Neural crest cell (in vitro differentiated cells): Measurements from ENCODE around the gene GNG10. TPM values are rescaled to one million over a fixed set of nuclear protein-coding genes. Genes with fewer than 3 reads are reported as not detected.
"Not testable (repeated sequence)": the region's sequence is repeated elsewhere in the genome, so short reads cannot be mapped to it uniquely, and the experiment has no call there.

Experiments
- DNase-seq: peaks from one replicate; pipeline ENCODE4 v3.0.0; 2021; ENCODE audit warnings: low read depth, mixed read lengths, low spot score
- H3K27ac Mint-ChIP-seq: one replicate; pipeline ENCODE4 v1.8.0; 2021; ENCODE audit warnings: mild to moderate bottlenecking, mixed read lengths; ENCODE audit not compliant: unreplicated experiment
- H3K27me3 Mint-ChIP-seq: 2 replicates; pipeline ENCODE4 v1.8.0; 2021; ENCODE audit warnings: low read depth, mild to moderate bottlenecking, mixed read lengths
- H3K36me3 Mint-ChIP-seq: 2 replicates; pipeline ENCODE4 v1.8.0; 2021; ENCODE audit warnings: low read depth, mild to moderate bottlenecking, mixed read lengths
- H3K4me1 Mint-ChIP-seq: 2 replicates; pipeline ENCODE4 v1.8.0; 2021; ENCODE audit warnings: mixed read lengths
- H3K4me3 Mint-ChIP-seq: one replicate; pipeline ENCODE4 v1.8.0; 2021; ENCODE audit warnings: mild to moderate bottlenecking, mixed read lengths
- H3K9me3 Mint-ChIP-seq: 2 replicates; pipeline ENCODE4 v1.8.0; 2021; ENCODE audit warnings: mixed read lengths
- CTCF ChIP-seq: fragments of 200-600 bp; sonication (generic); conservative IDR thresholded peaks from 2 replicates; pipeline ENCODE4 v1.5.0; 2021; ENCODE audit warnings: antibody characterized with exemption, mild to moderate bottlenecking
- total RNA-seq: library from RNA; stranded (reverse); gene quantifications from 2 replicates; pipeline ENCODE4 v1.2.1, GENCODE V29; 2021

GNG10 gene
- total RNA-seq, 1 donor from 2014 or later = 37.8 TPM

DNA sequence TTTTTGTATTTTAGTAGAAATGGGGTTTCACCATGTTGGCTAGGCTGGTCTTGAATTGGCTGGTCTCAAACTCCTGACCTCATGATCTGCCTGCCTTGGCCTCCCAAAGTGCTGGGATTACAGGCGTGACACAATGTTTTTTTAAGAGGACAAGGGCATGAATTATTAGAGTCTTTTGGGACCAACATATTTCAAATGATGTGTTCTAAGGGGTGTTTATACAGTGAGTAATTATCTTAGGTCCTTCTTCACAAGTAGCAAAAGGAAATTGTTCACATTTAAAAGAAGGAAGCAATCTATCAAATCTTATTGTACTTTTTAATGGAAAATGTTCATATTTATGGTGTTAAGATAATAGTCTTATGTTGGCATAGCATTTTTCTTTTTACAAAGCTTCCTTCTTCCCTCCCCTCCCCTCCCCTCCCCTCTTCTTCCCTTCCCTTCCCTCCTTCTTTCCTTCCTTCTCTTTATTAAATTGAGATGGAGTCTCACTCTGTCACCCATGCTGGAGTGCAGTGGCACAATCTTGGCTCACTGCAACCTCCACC, 6.7 kb downstream of the GNG10 start:
- no peak for DNase-seq
- peaks cover 16% of the 10 kb centered on the region for H3K36me3 Mint-ChIP-seq
- no peak overlapping the region for H3K4me3 Mint-ChIP-seq

GRCh38 chr9:111668601-111669000, 7.2 kb downstream of the GNG10 start:
- H3K4me3 Mint-ChIP-seq, H3K27ac Mint-ChIP-seq, H3K27me3 Mint-ChIP-seq, DNase-seq, H3K4me1 Mint-ChIP-seq, H3K9me3 Mint-ChIP-seq: not testable (repeated sequence)
- H3K36me3 Mint-ChIP-seq = peaks cover 13% of the 10 kb centered on the region

More for the DNA sequence above, 6.7 kb downstream of the GNG10 start:
- Mint-ChIP-seq H3K27me3 (no peaks in the 10 kb centered on the region), H3K27ac (no peak overlapping the region), H3K9me3 (no peaks in the 10 kb centered on the region), H3K4me1 (peaks cover 8% of the 10 kb centered on the region)
- no peak for TF ChIP-seq CTCF

GRCh38 chr9:111674319-111674718, 12.9 kb downstream of the GNG10 start:
- H3K4me3 Mint-ChIP-seq = no peak overlapping the region
- no peak for TF ChIP-seq CTCF
- no peaks in the 10 kb centered on the region for H3K9me3 Mint-ChIP-seq
- no peaks in the 10 kb centered on the region for H3K27me3 Mint-ChIP-seq
- H3K4me1 Mint-ChIP-seq = no peaks in the 10 kb centered on the region
- DNase-seq = no peak
- peaks cover 17% of the 10 kb centered on the region for H3K36me3 Mint-ChIP-seq
- no peak overlapping the region for H3K27ac Mint-ChIP-seq

DNA sequence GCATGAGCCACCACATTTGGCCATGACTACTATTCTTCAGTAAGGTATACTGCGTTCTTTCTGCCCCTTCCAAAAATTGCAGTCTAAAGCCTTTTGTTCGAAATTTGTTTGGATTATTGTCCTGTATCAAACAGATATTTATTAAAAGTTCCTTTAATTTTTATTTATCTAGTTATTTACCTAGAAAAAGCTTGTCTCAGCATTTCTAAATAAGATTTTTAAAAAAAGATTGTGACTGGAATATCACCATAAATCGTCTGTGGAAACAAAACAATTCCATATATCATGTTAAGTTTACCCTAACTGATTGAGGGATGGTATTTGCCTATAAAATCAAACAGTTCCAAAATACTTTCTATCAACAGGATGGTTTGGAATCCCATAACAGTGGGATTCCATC, 14.7 kb downstream of the GNG10 start:
- Mint-ChIP-seq H3K36me3 (peaks cover 23% of the 10 kb centered on the region), H3K4me3 (no peak overlapping the region), H3K9me3 (peaks cover 3% of the 10 kb centered on the region), H3K27ac (no peak overlapping the region), H3K27me3 (no peaks in the 10 kb centered on the region), H3K4me1 (no peaks in the 10 kb centered on the region)
- no peak for TF ChIP-seq CTCF
- no peak for DNase-seq

- Mint-ChIP-seq H3K27me3 (no peaks in the 10 kb centered on the region), H3K9me3 (peaks cover 3% of the 10 kb centered on the region), H3K4me3 (no peak overlapping the region), H3K36me3 (peaks cover 23% of the 10 kb centered on the region), H3K27ac (no peak overlapping the region), H3K4me1 (no peaks in the 10 kb centered on the region)
- DNase-seq = no peak
- TF ChIP-seq CTCF = no peak
Measured at GRCh38 chr9:111678293-111678692, 16.9 kb downstream of the GNG10 start.

- Mint-ChIP-seq H3K27me3 (no peaks in the 10 kb centered on the region), H3K27ac (no peak overlapping the region), H3K4me3 (no peak overlapping the region), H3K4me1 (no peaks in the 10 kb centered on the region), H3K36me3 (peaks cover 20% of the 10 kb centered on the region), H3K9me3 (peaks cover 3% of the 10 kb centered on the region)
- no peak for TF ChIP-seq CTCF
- no peak for DNase-seq
Measured at GRCh38 chr9:111679199-111679598, 17.8 kb downstream of the GNG10 start.
